HEK293T (cell line): ENCODE results near the gene PNMA6A.

ENCODE experiments used
- BHLHE40 ChIP-seq: fragments of 450-650 bp; IDR thresholded peaks from 2 replicates; pipeline ENCODE4 v1.6.1; 2016; ENCODE audit warnings: mild to moderate bottlenecking, moderate library complexity, borderline replicate concordance
- FOXK2 ChIP-seq: fragments of 450-650 bp; IDR thresholded peaks from 2 replicates; pipeline ENCODE4 v1.6.1; 2016; ENCODE audit warnings: mild to moderate bottlenecking
- PKNOX1 ChIP-seq: fragments of 450-650 bp; IDR thresholded peaks from 2 replicates; pipeline ENCODE4 v1.6.1; 2016
- SP1 ChIP-seq: fragments of 450-650 bp; IDR thresholded peaks from 2 replicates; pipeline ENCODE4 v1.6.1; 2017
- TARDBP ChIP-seq: fragments of 450-650 bp; IDR thresholded peaks from 2 replicates; pipeline ENCODE4 v1.6.1; 2016
- ZNF384 ChIP-seq: fragments of 450-650 bp; IDR thresholded peaks from 2 replicates; pipeline ENCODE4 v1.6.1; 2016

DNA sequence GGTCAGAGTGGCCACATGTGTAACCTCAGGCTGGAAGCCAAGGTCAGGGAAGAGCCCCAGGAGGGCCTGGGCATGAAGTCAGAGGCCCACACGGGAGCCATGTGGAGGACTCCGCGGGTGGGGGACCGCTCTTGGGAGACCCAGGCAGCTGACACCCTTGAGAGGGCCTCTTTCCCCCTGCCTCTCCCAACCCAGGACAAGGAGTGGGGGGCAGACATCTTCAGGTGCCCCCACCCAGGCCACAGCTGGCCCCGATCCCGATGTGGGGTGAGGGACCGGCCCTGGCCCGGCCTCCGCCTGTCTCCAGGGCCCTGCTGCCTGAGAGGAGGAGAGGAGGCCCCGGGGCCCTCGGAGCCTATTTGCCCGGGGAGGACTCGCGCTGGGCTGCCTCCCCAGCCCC lies 3.1 kb downstream of the PNMA6A start:
- TF ChIP-seq ZNF384 (no peak), PKNOX1 (no peak), FOXK2 (no peak), BHLHE40 (no peak), TARDBP (no peak), SP1 (no peak)
